ENCODE measurements around the gene HCN2. TPM values are rescaled to one million over a fixed set of nuclear protein-coding genes. Genes with fewer than 3 reads are reported as not detected.
A peak's percentile ranks its signal among the peaks of the same experiment; 100 is the strongest.
"Not testable (repeated sequence)": the region's sequence is repeated elsewhere in the genome, so short reads cannot be mapped to it uniquely, and the experiment has no call there.

The HCN2 gene
- total RNA-seq, 1 experiment from 2014 or later = 0.04 TPM

GRCh38 chr19:628168-628567, 38.5 kb downstream of the HCN2 start:
- intact Hi-C loops (cut with micrococcal nuclease) = no loop called here
- TF ChIP-seq CTCF (conservative IDR thresholded peaks at IDR 0.05; ENCODE audit: low read depth, low read length) (peak; percentile 53), EZH2phosphoT487 (IDR thresholded peaks at IDR 0.05; ENCODE audit: borderline replicate concordance, low read length) (no peak)
- ChIA-PET CTCF (no interaction called here), POLR2A (ENCODE audit: unreplicated experiment) (no interaction called here)
- Histone ChIP-seq H3K4me3 (ENCODE audit: low read length) (no peak overlapping the region), H3F3A (ENCODE audit: low read length, unreplicated experiment) (no peaks in the 10 kb centered on the region), H4K20me1 (ENCODE audit: low read length) (no peaks in the 10 kb centered on the region), H3K27ac (ENCODE audit: low read length) (no peak overlapping the region), H3K36me3 (ENCODE audit: low read depth, low read length) (peaks cover 5% of the 10 kb centered on the region; the same call in 1 of the 2 replicates), H2AFZ (ENCODE audit: low read length) (no peak overlapping the region), H3K9ac (ENCODE audit: low read length) (no peak overlapping the region), H3K9me2 (replicated peaks; ENCODE audit: low read length) (no peaks in the 10 kb centered on the region), H3K27me3 (ENCODE audit: low read length) (no peaks in the 10 kb centered on the region), H3K9me3 (ENCODE audit: low read length) (no peaks in the 10 kb centered on the region), H3K4me1 (ENCODE audit: insufficient read depth, low read length) (peaks cover 5% of the 10 kb centered on the region; the same call in 1 of the 2 replicates), H3K4me2 (ENCODE audit: low read length) (no peak overlapping the region), H3K79me2 (ENCODE audit: low read length) (peaks cover 46% of the 10 kb centered on the region)
- DNase-seq (no peak), ATAC-seq (no peak)
- no TSS peak for BruUV-seq (replicated peaks)

DNA sequence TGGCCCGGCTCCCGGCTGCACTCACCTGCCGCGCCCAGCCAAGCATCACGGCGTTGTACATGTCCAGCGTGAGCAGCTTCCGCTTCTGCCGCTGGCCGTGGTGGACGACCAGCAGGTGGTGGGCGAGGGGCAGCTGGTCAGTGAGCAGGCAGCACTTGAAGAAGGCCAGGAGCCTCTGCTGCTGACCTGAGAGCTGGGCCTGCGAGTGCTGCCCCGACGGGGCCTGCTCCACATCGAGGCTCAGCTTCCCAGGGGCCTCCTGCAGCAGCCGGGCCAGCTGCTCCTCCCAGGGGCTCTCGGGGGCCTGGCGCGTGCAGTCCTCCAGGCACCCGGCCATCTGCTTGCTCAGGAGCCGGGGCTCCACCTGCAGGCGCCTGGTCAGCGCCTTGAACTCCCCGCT, 39.8 kb downstream of the HCN2 start:
- H3K36me3 ChIP-seq (ENCODE audit: low read depth, low read length); DNase-seq; H3K4me2 ChIP-seq (ENCODE audit: low read length); H3K9me3 ChIP-seq (ENCODE audit: low read length); H4K20me1 ChIP-seq (ENCODE audit: low read length); ATAC-seq; H3K27me3 ChIP-seq (ENCODE audit: low read length); H3K4me3 ChIP-seq (ENCODE audit: low read length); BruUV-seq (replicated peaks); H2AFZ ChIP-seq (ENCODE audit: low read length); CTCF ChIA-PET; H3K27ac ChIP-seq (ENCODE audit: low read length); H3K4me1 ChIP-seq (ENCODE audit: insufficient read depth, low read length); H3K9ac ChIP-seq (ENCODE audit: low read length); H3K9me2 ChIP-seq (replicated peaks; ENCODE audit: low read length); POLR2A ChIA-PET (ENCODE audit: unreplicated experiment); H3F3A ChIP-seq (ENCODE audit: low read length, unreplicated experiment); intact Hi-C loops (cut with micrococcal nuclease): not testable (repeated sequence)
- H3K79me2 ChIP-seq (ENCODE audit: low read length) = peaks cover 47% of the 10 kb centered on the region

- H3K36me3 ChIP-seq (ENCODE audit: low read depth, low read length) = peaks cover 5% of the 10 kb centered on the region; the same call in 1 of the 2 replicates
- H3K9me3 ChIP-seq (ENCODE audit: low read length) = no peaks in the 10 kb centered on the region
- CTCF ChIA-PET = no interaction called here
- POLR2A ChIA-PET (ENCODE audit: unreplicated experiment) = no interaction called here
- H3F3A ChIP-seq (ENCODE audit: low read length, unreplicated experiment) = no peaks in the 10 kb centered on the region
- no peak overlapping the region for H3K4me3 ChIP-seq (ENCODE audit: low read length)
- no peak overlapping the region for H2AFZ ChIP-seq (ENCODE audit: low read length)
- no peak for ATAC-seq
- H3K9ac ChIP-seq (ENCODE audit: low read length) = no peak overlapping the region
- intact Hi-C loops (cut with micrococcal nuclease) = loop anchor here (10.0 kb wide), 1 partner anchor 55 kb away; the partner anchor contains the start of gene BSG
- H3K27ac ChIP-seq (ENCODE audit: low read length) = no peak overlapping the region
- H4K20me1 ChIP-seq (ENCODE audit: low read length) = no peaks in the 10 kb centered on the region
- no peak overlapping the region for H3K4me2 ChIP-seq (ENCODE audit: low read length)
- no TSS peak for BruUV-seq (replicated peaks)
- H3K27me3 ChIP-seq (ENCODE audit: low read length) = no peaks in the 10 kb centered on the region
- peaks cover 47% of the 10 kb centered on the region for H3K79me2 ChIP-seq (ENCODE audit: low read length)
- TF ChIP-seq CTCF (conservative IDR thresholded peaks at IDR 0.05; ENCODE audit: low read depth, low read length) (no peak), EZH2 (IDR thresholded peaks at IDR 0.05; ENCODE audit: low read length, unreplicated experiment) (no peak)
- DNase-seq = no peak
- no peaks in the 10 kb centered on the region for H3K9me2 ChIP-seq (replicated peaks; ENCODE audit: low read length)
- H3K4me1 ChIP-seq (ENCODE audit: insufficient read depth, low read length) = peaks cover 5% of the 10 kb centered on the region; the same call in 1 of the 2 replicates
Measured at GRCh38 chr19:629961-630714, 40.5 kb downstream of the HCN2 start.
